ENCODE measurements around the gene C19orf73.

Gene C19orf73
- total RNA-seq, result 1.3 to 4.6 (median 2.5) reads per million in 4 donors

- peak; percentile 92 to 96 (median 94) for DNase-seq
Measured at GRCh38 chr19:49118565-49119410, at the start of gene C19orf73. Gene C19orf73 (minus strand): TSS chr19:49119143. CDS start chr19:49119022, 121 bp downstream.

GRCh38 chr19:49168421-49168820 lies 49.5 kb upstream of the C19orf73 start:
- no peak for DNase-seq

GRCh38 chr19:49167857-49168409 lies 49.0 kb upstream of the C19orf73 start:
- no peak for DNase-seq

- DNase-seq, result no peak
Measured at GRCh38 chr19:49165865-49166301, 46.9 kb upstream of the C19orf73 start.

GRCh38 chr19:49165111-49165750 lies 46.3 kb upstream of the C19orf73 start:
- no peak for DNase-seq

GRCh38 chr19:49161987-49162386 lies 43.0 kb upstream of the C19orf73 start:
- DNase-seq, result no peak

GRCh38 chr19:49160450-49161189 lies 41.7 kb upstream of the C19orf73 start:
- no peak for DNase-seq

- peak in 1 of 5 donors; percentile 26 for DNase-seq
Measured at GRCh38 chr19:49157445-49158224, 38.7 kb upstream of the C19orf73 start, which contains the start of gene TRPM4. Gene TRPM4 (plus strand): TSS chr19:49157792. CDS start chr19:49157867, 75 bp downstream.

- DNase-seq, result no peak
Measured at GRCh38 chr19:49155820-49156346, 36.9 kb upstream of the C19orf73 start.

GRCh38 chr19:49155005-49155819 lies 36.3 kb upstream of the C19orf73 start, which contains the start of gene HRC:
Gene HRC (minus strand): TSS chr19:49155396. CDS start chr19:49155237, 159 bp downstream.
- DNase-seq, result no peak

GRCh38 chr19:49154279-49154678 lies 35.3 kb upstream of the C19orf73 start:
- DNase-seq, result no peak

- no peak for DNase-seq
Measured at GRCh38 chr19:49153167-49153809, 34.3 kb upstream of the C19orf73 start.

- no peak for DNase-seq
Measured at GRCh38 chr19:49152119-49152550, 33.2 kb upstream of the C19orf73 start.

GRCh38 chr19:49151267-49152118 lies 32.5 kb upstream of the C19orf73 start:
- peak in 2 of 5 donors; percentile 29 for DNase-seq

GRCh38 chr19:49150944-49151243 lies 32.0 kb upstream of the C19orf73 start:
- DNase-seq, result no peak

- peak in 4 of 5 donors; percentile 21 to 47 (median 30) for DNase-seq
Measured at GRCh38 chr19:49150106-49150943, 31.4 kb upstream of the C19orf73 start.

GRCh38 chr19:49149652-49150105 lies 30.7 kb upstream of the C19orf73 start:
- DNase-seq, result no peak

Measured in T-helper 1 cell (primary cell).